Uterus (tissue), 4 donors: ENCODE measurements around the gene PELI2. TPM values are rescaled to one million over a fixed set of nuclear protein-coding genes. Genes with fewer than 3 reads are reported as not detected.

ENCODE experiments used
- DNase-seq, 2 donors: peaks; one replicate each; pipeline ENCODE4 v3.0.0-alpha.2; 2019 to 2020
- H3K27ac ChIP-seq, 2 donors: fragments of 200-600 bp; sonication (generic); 1 replicate in 1 of 2; 2 replicates in 1 of 2; pipeline ENCODE4 v1.5.1; 2016 to 2018
- H3K27me3 ChIP-seq, 2 donors: fragments of 200-600 bp; sonication (generic); one replicate each; pipeline ENCODE4 v1.5.1; 2018 to 2019; ENCODE audit warnings: control low read depth in 1 of 2
- H3K36me3 ChIP-seq, 2 donors: fragments of 200-600 bp; sonication (generic); one replicate each; pipeline ENCODE4 v1.5.1; 2019; ENCODE audit warnings: control low read depth in 1 of 2
- H3K4me1 ChIP-seq, 2 donors: fragments of 200-600 bp; sonication (generic); one replicate each; pipeline ENCODE4 v1.5.1; 2018 to 2019; ENCODE audit warnings: control low read depth in 1 of 2
- H3K4me3 ChIP-seq, 2 donors: fragments of 200-600 bp; sonication (generic); 1 replicate in 1 of 2; 2 replicates in 1 of 2; pipeline ENCODE4 v1.5.1; 2018 to 2019; ENCODE audit warnings: mild to moderate bottlenecking in 1 of 2
- H3K9me3 ChIP-seq, 2 donors: fragments of 200-600 bp; sonication (generic); one replicate each; pipeline ENCODE4 v1.5.1; 2019; ENCODE audit warnings: control low read depth in 1 of 2
- POLR2A ChIP-seq, 2 donors: fragments of 450-650 bp; IDR thresholded peaks; one replicate each; pipeline ENCODE4 v1.6.1; 2016; ENCODE audit warnings: antibody characterized with exemption in 2 of 2, mild to moderate bottlenecking in 1 of 2, moderate library complexity in 1 of 2
- intact Hi-C: fragments of 100-400 bp; cut with DNase I; formaldehyde crosslinking; loops from one replicate; pipeline ENCODE4 v1.15.1; 2023; ENCODE audit warnings: low total_unique reads
- total RNA-seq, 4 donors: library from RNA; depleted of rRNA in 3 of 4; stranded (reverse); fragments of >200 nt in 3 of 4; gene quantifications; one replicate each; pipeline versions ENCODE4 v1.1.0 to v1.2.4, GENCODE V29; 2014 to 2023
- TF ChIP-seq, protein P1 (sequence below), 4 experiments: fragments of 200-600 bp in 2 of 4; fragments of 450-650 bp in 2 of 4; sonication (generic) in 2 of 4; IDR thresholded peaks; one replicate each; pipeline ENCODE4 v1.5.1; 2016 to 2019; ENCODE audit warnings: antibody characterized with exemption in 4 of 4, mild to moderate bottlenecking in 2 of 4, moderate library complexity in 1 of 4
- donor health status: DM: yes; HTN: yes; CAD: no.

The PELI2 gene
- total RNA-seq, 4 donors from 2014 or later: 15.6 to 24.3 (median 17.0) TPM

DNA sequence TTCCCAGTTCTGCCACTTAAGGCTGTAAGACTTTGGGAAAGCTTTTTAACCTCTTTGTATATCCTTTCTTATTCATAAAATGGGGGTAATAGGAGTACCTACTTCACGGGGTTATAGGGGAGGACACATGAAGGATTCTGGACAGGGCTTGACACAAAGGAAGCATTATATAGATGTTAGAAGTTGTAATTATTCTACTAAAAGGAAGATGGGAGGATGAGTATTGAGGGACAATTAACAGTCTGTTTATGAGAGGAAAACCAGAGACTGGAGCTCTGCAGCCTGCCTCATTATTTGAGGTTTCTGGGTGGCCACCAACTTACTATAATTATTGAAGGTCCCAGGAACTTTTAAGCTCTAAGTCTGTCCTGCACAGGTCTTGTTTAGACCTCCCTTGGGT is 34.0 kb downstream of the PELI2 start:
- no peaks in the 10 kb centered on the region for H3K9me3 ChIP-seq
- intact Hi-C loops: no loop called here
- no peak overlapping the region for H3K27ac ChIP-seq
- TF ChIP-seq, protein P1, sequence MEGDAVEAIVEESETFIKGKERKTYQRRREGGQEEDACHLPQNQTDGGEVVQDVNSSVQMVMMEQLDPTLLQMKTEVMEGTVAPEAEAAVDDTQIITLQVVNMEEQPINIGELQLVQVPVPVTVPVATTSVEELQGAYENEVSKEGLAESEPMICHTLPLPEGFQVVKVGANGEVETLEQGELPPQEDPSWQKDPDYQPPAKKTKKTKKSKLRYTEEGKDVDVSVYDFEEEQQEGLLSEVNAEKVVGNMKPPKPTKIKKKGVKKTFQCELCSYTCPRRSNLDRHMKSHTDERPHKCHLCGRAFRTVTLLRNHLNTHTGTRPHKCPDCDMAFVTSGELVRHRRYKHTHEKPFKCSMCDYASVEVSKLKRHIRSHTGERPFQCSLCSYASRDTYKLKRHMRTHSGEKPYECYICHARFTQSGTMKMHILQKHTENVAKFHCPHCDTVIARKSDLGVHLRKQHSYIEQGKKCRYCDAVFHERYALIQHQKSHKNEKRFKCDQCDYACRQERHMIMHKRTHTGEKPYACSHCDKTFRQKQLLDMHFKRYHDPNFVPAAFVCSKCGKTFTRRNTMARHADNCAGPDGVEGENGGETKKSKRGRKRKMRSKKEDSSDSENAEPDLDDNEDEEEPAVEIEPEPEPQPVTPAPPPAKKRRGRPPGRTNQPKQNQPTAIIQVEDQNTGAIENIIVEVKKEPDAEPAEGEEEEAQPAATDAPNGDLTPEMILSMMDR (IDR thresholded peaks at IDR 0.05): no peak
- TF ChIP-seq POLR2A (IDR thresholded peaks at IDR 0.05): no peak
- H3K27me3 ChIP-seq: no peaks in the 10 kb centered on the region
- H3K4me3 ChIP-seq: no peak overlapping the region
- DNase-seq: no peak
- no peaks in the 10 kb centered on the region for H3K36me3 ChIP-seq
- no peaks in the 10 kb centered on the region for H3K4me1 ChIP-seq

DNA sequence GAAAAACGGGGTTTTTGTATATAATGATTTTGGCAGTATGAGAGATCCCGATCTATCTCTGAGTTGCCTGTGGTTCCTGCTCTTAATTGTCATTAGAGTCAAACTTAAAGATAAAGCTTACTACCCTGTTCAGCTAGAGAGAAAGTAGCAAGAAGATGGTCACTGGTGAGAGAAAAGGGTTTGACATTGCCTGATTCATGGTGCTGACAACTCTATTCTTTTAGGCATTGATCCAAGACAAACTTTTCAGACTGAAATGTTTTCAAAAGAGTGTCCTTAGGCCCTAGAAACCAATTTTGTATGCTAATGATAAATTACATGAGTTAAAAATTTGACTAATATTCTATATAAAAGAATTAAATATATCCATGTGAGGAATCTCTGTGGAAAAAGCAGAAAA is 35.1 kb downstream of the PELI2 start:
- intact Hi-C loops: no loop called here
- Histone ChIP-seq H3K27ac (no peak overlapping the region), H3K4me3 (no peak overlapping the region), H3K27me3 (no peaks in the 10 kb centered on the region), H3K4me1 (no peaks in the 10 kb centered on the region), H3K36me3 (no peaks in the 10 kb centered on the region), H3K9me3 (no peaks in the 10 kb centered on the region)
- TF ChIP-seq, protein P1 (IDR thresholded peaks at IDR 0.05): no peak
- TF ChIP-seq POLR2A (IDR thresholded peaks at IDR 0.05): no peak
- DNase-seq: no peak

DNA sequence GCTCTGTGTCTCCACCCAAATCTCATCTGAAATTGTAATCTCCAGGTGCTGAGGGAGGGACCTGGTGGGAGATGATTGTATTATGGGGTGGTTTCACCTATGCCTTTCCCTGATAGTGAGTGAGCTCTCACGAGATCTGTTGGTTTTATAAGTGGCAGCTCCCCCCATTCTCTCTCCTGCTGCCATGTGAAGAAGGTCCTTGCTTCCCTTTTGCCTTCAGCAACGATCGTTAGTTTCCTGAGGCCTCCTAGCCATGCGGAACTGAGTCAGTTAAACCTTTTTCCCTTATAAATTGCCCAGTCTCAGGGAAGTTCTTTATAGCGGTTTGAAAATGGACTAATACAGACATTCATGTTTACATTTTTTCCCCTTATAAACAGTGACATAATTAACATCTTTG is 36.1 kb downstream of the PELI2 start:
- Histone ChIP-seq H3K36me3 (no peaks in the 10 kb centered on the region), H3K27ac (no peak overlapping the region), H3K4me1 (no peaks in the 10 kb centered on the region), H3K27me3 (no peaks in the 10 kb centered on the region), H3K9me3 (no peaks in the 10 kb centered on the region), H3K4me3 (no peak overlapping the region)
- TF ChIP-seq, protein P1 (IDR thresholded peaks at IDR 0.05): no peak
- no peak for TF ChIP-seq POLR2A (IDR thresholded peaks at IDR 0.05)
- intact Hi-C loops: no loop called here
- DNase-seq: no peak

DNA sequence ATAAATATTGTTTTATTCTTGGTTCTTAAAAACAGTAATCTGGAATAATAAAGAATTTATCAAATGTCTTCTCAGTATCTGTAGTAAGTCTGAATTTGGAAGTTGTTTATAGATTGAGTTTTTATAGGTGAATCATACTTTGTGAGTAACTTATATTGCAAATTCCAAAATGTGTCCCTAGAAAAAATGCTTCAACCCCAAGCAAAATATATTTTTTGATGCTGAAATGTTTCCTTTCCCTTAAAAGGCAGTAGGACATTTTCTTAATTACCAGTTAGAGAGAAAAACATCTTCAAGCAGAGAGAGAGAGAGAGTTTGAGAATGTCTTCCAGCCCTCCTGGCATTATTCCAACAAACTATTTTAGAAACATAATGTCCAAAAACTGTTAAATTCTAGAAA is 37.9 kb downstream of the PELI2 start:
- no peak overlapping the region for H3K27ac ChIP-seq
- no peak for DNase-seq
- no peaks in the 10 kb centered on the region for H3K36me3 ChIP-seq
- no peaks in the 10 kb centered on the region for H3K4me1 ChIP-seq
- no peaks in the 10 kb centered on the region for H3K9me3 ChIP-seq
- TF ChIP-seq, protein P1 (IDR thresholded peaks at IDR 0.05): no peak
- TF ChIP-seq POLR2A (IDR thresholded peaks at IDR 0.05): no peak
- no peaks in the 10 kb centered on the region for H3K27me3 ChIP-seq
- intact Hi-C loops: no loop called here
- no peak overlapping the region for H3K4me3 ChIP-seq

DNA sequence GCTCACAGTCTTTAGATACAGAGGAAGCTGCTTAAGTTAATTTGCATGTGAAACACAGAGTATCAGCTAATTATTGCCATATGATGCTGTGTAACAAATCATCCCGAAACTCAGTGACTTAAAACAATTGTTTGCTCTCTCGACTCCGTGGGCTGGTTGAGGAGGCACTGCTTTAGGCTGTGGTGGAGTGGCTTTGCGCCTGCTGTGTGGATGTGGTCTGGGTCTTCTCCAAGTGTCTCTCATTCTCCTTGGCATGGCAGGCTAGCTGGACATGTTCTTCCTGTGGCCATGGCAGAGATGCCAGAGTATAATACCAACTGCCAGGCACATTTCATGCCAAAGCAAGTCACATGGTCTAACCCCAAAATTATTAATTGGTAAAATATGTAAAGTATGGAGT is 40.9 kb downstream of the PELI2 start:
- Histone ChIP-seq H3K27me3 (no peaks in the 10 kb centered on the region), H3K27ac (no peak overlapping the region), H3K4me3 (no peak overlapping the region), H3K36me3 (no peaks in the 10 kb centered on the region), H3K4me1 (no peaks in the 10 kb centered on the region), H3K9me3 (peaks cover 0 to 7% of the 10 kb centered on the region in 2 donors)
- intact Hi-C loops: no loop called here
- DNase-seq: no peak
- TF ChIP-seq, protein P1 (IDR thresholded peaks at IDR 0.05): no peak
- no peak for TF ChIP-seq POLR2A (IDR thresholded peaks at IDR 0.05)
